ENCODE results near the gene TRRAP.

Gene TRRAP

GRCh38 chr7:98933321-98933720 is 55.0 kb downstream of the TRRAP start:
- TF ChIP-seq CTCF (conservative IDR thresholded peaks at IDR 0.05; ENCODE audit: control insufficient read depth, insufficient read depth, low read depth, low read length) = no peak
- no peak overlapping the region for H3K4me3 ChIP-seq (ENCODE audit: control insufficient read depth, low read depth, low read length)
- no peak for DNase-seq (ENCODE audit: low read depth)

DNA sequence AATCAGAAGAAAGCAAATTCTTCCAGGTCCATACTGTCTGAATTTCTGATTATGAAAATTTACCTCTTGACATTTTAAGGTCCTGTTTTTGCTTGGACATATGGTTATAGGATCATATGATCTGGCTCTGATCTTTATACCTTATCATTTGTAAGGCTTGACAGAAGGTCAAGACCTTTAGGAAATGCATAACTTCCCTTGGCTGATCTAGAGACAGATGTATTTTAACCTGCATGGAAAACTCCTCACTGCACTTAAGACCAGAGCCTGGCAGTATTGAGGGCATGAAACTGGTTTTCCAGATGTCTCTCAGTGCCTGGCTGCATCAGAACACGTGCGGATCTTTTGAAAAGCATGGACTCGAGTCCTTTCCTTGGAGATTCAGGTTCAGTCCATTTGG is 55.9 kb downstream of the TRRAP start:
- no peak overlapping the region for H3K4me3 ChIP-seq (ENCODE audit: control insufficient read depth, low read depth, low read length)
- no peak for DNase-seq (ENCODE audit: low read depth)
- no peak for TF ChIP-seq CTCF (conservative IDR thresholded peaks at IDR 0.05; ENCODE audit: control insufficient read depth, insufficient read depth, low read depth, low read length)

DNA sequence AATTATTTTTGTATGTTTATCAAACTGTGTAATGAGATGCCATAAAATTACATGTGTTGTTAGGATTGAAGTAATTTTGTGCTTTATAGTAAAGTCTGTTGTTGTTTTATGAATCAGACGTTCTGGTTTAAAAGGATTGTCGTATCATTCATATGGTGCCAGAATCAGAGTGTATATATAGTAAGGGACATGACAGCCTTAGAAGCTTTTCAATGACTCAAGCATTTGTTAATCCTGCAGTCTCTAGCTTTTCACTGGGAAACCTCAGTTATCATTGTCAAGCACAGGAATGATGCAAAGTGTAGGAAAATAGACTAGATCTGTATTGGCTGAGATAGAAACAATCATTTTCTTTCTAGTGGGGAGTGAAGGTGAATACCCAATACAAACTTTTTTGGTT is 57.5 kb downstream of the TRRAP start:
- no peak overlapping the region for H3K4me3 ChIP-seq (ENCODE audit: control insufficient read depth, low read depth, low read length)
- DNase-seq (ENCODE audit: low read depth) = peak; percentile 42
- no peak for TF ChIP-seq CTCF (conservative IDR thresholded peaks at IDR 0.05; ENCODE audit: control insufficient read depth, insufficient read depth, low read depth, low read length)

DNA sequence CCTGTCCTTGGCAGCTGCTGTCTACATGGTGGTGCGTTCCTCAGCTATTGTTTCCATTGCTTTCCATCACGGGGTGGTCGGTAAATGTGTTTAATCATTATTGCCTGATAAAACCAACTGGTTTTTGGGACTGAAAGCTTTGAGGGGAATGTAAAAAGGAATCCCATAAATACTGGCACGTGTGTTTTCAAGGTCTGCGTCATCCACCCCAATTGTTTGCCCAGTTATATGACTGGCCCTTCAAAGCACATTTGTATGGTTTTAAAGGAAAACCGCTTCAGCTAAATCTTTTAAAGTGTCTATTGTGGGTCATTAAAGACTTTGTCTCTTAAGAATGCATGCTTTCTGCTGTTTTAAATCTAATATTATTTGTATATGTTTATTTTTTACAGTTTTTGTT is 65.0 kb downstream of the TRRAP start:
- no peak for DNase-seq (ENCODE audit: low read depth)
- no peak overlapping the region for H3K4me3 ChIP-seq (ENCODE audit: control insufficient read depth, low read depth, low read length)
- TF ChIP-seq CTCF (conservative IDR thresholded peaks at IDR 0.05; ENCODE audit: control insufficient read depth, insufficient read depth, low read depth, low read length) = no peak

- no peak for TF ChIP-seq CTCF (conservative IDR thresholded peaks at IDR 0.05; ENCODE audit: control insufficient read depth, insufficient read depth, low read depth, low read length)
- no peak for DNase-seq (ENCODE audit: low read depth)
- no peak overlapping the region for H3K4me3 ChIP-seq (ENCODE audit: control insufficient read depth, low read depth, low read length)
Observed at GRCh38 chr7:98944386-98944785, 66.1 kb downstream of the TRRAP start.

DNA sequence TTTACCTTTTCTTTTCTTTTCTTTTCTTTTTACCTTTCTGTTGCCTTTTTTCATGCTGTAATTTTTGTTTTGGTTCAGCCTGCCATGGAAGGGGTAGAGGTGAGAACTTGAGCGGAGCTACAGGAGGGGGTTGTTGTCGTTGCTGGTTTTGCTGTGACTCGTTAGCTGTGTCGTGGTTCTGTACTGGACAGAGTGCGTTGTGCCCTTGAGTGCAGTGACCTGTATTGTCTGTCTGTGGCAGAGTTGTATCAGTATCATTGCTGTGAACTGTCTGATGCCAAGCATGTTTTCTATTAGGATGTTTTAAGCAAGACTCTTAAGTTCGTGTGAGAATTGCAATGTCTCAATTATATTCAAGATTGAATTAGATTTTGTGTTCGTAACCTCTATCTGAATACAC is 67.5 kb downstream of the TRRAP start:
- no peak for DNase-seq (ENCODE audit: low read depth)
- H3K4me3 ChIP-seq (ENCODE audit: control insufficient read depth, low read depth, low read length) = no peak overlapping the region
- TF ChIP-seq CTCF (conservative IDR thresholded peaks at IDR 0.05; ENCODE audit: control insufficient read depth, insufficient read depth, low read depth, low read length) = no peak

GRCh38 chr7:98946389-98946788 is 68.1 kb downstream of the TRRAP start:
- no peak for DNase-seq (ENCODE audit: low read depth)
- H3K4me3 ChIP-seq (ENCODE audit: control insufficient read depth, low read depth, low read length) = no peak overlapping the region
- TF ChIP-seq CTCF (conservative IDR thresholded peaks at IDR 0.05; ENCODE audit: control insufficient read depth, insufficient read depth, low read depth, low read length) = no peak

Measured in fibroblast of mammary gland (primary cell).